ENCODE measurements around the gene COL9A2.
A peak's percentile ranks its signal among the peaks of the same experiment; 100 is the strongest.

Gene COL9A2

GRCh38 chr1:40317394-40318074 lies 448 bp upstream of the COL9A2 start:
- Histone ChIP-seq H3K36me3 (ENCODE audit: control insufficient read depth, insufficient read depth, low read length) (no peaks in the 10 kb centered on the region), H3K4me3 (replicated peaks; ENCODE audit: low read depth, low read length) (no peak overlapping the region), H3K27me3 (replicated peaks; ENCODE audit: control insufficient read depth, insufficient read depth, low read length) (no peaks in the 10 kb centered on the region; the same call in none of the 2 replicates)
- DNase-seq (ENCODE audit: extremely low read depth, insufficient read length): no peak
- no peak for TF ChIP-seq CTCF (IDR thresholded peaks at IDR 0.05; ENCODE audit: insufficient read depth, low read length, poor library complexity, severe bottlenecking)

- Histone ChIP-seq H3K27me3 (replicated peaks; ENCODE audit: control insufficient read depth, insufficient read depth, low read length) (no peaks in the 10 kb centered on the region; the same call in none of the 2 replicates), H3K4me3 (replicated peaks; ENCODE audit: low read depth, low read length) (peak overlapping the region; percentile 58), H3K36me3 (ENCODE audit: control insufficient read depth, insufficient read depth, low read length) (no peaks in the 10 kb centered on the region)
- TF ChIP-seq CTCF (IDR thresholded peaks at IDR 0.05; ENCODE audit: insufficient read depth, low read length, poor library complexity, severe bottlenecking): no peak
- DNase-seq (ENCODE audit: extremely low read depth, insufficient read length): peak; percentile 59
Observed at GRCh38 chr1:40315795-40316594, 1.1 kb downstream of the COL9A2 start.

- peak; percentile 96 for TF ChIP-seq CTCF (IDR thresholded peaks at IDR 0.05; ENCODE audit: insufficient read depth, low read length, poor library complexity, severe bottlenecking)
- no peaks in the 10 kb centered on the region; the same call in none of the 2 replicates for H3K27me3 ChIP-seq (replicated peaks; ENCODE audit: control insufficient read depth, insufficient read depth, low read length)
Observed at GRCh38 chr1:40315239-40315794, 1.8 kb downstream of the COL9A2 start.

GRCh38 chr1:40314721-40315238 lies 2.3 kb downstream of the COL9A2 start:
- no peak for TF ChIP-seq CTCF (IDR thresholded peaks at IDR 0.05; ENCODE audit: insufficient read depth, low read length, poor library complexity, severe bottlenecking)
- Histone ChIP-seq H3K27me3 (replicated peaks; ENCODE audit: control insufficient read depth, insufficient read depth, low read length) (no peaks in the 10 kb centered on the region; the same call in none of the 2 replicates), H3K4me3 (replicated peaks; ENCODE audit: low read depth, low read length) (0 out of 2 replicates have a peak overlapping the region, but pooled peaks have one; percentile 26), H3K36me3 (ENCODE audit: control insufficient read depth, insufficient read depth, low read length) (peaks cover 2% of the 10 kb centered on the region; the same call in 1 of the 2 replicates)
- DNase-seq (ENCODE audit: extremely low read depth, insufficient read length): no peak

More at GRCh38 chr1:40315239-40315794, 1.8 kb downstream of the COL9A2 start:
- Histone ChIP-seq H3K36me3 (ENCODE audit: control insufficient read depth, insufficient read depth, low read length) (no peaks in the 10 kb centered on the region), H3K4me3 (replicated peaks; ENCODE audit: low read depth, low read length) (peak overlapping the region; percentile 26)
- peak; percentile 94 for DNase-seq (ENCODE audit: extremely low read depth, insufficient read length)

GRCh38 chr1:40313958-40314720 lies 2.9 kb downstream of the COL9A2 start:
- H3K4me3 ChIP-seq (replicated peaks; ENCODE audit: low read depth, low read length): no peak overlapping the region
- H3K27me3 ChIP-seq (replicated peaks; ENCODE audit: control insufficient read depth, insufficient read depth, low read length): no peaks in the 10 kb centered on the region; the same call in none of the 2 replicates
- no peak for DNase-seq (ENCODE audit: extremely low read depth, insufficient read length)
- TF ChIP-seq CTCF (IDR thresholded peaks at IDR 0.05; ENCODE audit: insufficient read depth, low read length, poor library complexity, severe bottlenecking): no peak
- peaks cover 2% of the 10 kb centered on the region; the same call in 1 of the 2 replicates for H3K36me3 ChIP-seq (ENCODE audit: control insufficient read depth, insufficient read depth, low read length)
